HG02759 (cell line): ENCODE measurements around the gene ZNF799.
"Not testable (repeated sequence)": the region's sequence is repeated elsewhere in the genome, so short reads cannot be mapped to it uniquely, and the experiment has no call there.

Experiments used
- ATAC-seq: cut with Tn5 transposase; IDR thresholded peaks from one replicate; pipeline ENCODE4 v1.9.1; 2021; ENCODE audit warnings: mild to moderate bottlenecking, moderate library complexity; ENCODE audit not compliant: unreplicated experiment

The ZNF799 gene

DNA sequence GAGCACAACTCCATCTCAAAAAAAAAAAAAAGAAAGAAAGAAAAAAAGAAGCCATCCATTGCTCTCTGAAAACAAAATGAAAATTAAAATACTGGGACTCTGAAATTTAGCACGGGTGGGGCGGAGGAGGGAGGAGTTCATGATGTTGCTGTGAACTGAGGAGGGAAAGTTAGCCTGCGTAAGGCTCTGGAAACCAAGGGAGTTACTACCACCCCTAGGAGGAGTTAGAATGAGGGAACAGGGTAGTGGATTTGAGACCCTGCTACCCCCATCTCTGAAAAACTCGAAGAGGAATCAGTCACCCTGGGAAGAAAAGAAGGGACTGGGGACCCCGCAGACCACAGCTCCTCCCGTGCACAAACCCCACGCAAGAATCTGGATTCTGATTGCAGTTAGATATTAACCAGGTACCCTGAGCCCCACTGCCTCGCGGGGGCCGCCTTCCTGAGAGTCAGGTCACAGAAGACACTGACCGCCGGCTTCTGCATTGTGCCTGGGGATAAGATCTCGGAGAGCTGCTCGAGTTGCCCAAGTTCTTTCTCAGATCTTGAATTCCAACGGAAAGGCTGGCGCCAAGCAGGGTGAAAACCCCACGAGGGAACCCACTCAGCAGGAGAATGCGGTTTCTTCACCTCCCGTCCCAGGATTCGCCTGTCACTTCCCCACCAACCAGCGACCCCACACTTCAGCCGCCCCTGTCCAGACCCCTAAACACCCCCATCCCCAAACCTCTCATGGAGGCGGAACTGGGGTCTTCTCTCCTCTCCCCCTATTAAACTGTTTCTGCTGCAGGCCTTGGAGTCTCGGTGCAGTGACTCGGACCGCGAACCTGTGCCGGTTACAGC lies 36.5 kb downstream of the ZNF799 start:
- no peak for ATAC-seq

- not testable (repeated sequence) for ATAC-seq
Measured at GRCh38 chr19:12362236-12362635, 38.8 kb downstream of the ZNF799 start.

DNA sequence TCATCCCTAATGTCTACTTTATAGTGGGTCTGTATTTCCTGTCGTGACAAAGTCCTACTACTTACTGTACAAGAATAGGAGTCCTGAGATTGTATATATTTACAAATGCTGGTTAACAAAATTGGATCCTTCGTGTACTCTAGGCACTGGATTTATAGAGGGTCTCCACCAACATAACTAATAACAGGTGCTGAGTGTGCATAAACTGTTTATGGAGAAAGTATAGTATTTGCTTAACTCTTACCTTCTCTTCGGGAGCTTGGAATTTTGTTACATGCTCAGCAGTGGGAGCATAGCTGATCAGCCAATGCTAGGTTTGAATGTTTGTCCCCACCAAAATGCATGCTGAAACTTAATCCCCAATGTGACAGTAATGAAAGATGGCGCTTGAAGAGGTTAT lies 47.7 kb downstream of the ZNF799 start:
- ATAC-seq, result no peak

DNA sequence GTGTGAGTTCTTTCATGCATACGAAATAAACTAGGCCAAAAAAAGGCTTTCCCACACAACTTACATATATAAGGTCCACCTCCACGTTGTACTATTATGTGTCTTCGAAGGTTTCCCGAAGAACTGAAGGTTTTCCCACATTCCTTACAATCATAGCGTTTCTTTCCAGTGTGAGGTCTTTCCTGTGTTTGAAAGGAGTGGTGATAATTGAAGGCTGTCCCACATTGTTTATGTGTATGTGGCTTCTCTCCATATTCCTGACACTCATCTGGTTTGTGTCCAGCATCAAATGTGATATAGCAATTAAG lies 50.2 kb downstream of the ZNF799 start:
- ATAC-seq, result no peak

DNA sequence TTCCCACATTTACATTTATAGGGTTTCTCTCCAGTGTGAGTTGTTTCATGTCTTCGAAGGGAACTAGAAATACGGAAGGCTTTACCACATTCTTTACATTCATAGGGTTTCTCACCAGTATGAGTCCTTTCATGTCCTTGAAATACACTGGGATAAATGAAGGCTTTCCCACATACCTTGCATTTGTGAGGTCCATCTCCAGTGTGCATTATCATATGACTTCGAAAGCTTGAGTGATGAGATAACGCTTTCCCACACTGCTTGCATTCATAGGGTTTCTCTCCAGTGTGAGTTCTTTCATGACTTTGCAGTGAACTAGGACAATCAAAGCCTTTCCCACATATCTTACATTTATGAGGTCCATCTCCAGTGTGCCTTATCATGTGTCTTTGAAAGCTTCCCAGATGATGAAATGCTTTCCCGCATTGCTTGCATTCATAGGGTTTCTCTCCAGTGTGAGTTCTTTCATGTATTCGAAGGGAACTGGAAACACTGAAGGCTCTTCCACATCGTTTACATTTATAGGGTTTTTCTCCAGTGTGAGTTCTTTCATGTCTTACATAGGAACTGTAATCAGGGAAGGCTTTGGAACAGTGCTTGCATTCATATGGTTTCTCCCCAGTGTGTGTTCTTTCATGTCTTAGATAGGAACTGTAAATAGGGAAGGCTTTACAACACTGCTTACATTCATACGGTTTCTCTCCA lies 50.7 kb downstream of the ZNF799 start:
- no peak for ATAC-seq

GRCh38 chr19:12346896-12347295 lies 54.2 kb downstream of the ZNF799 start:
- ATAC-seq, result no peak

DNA sequence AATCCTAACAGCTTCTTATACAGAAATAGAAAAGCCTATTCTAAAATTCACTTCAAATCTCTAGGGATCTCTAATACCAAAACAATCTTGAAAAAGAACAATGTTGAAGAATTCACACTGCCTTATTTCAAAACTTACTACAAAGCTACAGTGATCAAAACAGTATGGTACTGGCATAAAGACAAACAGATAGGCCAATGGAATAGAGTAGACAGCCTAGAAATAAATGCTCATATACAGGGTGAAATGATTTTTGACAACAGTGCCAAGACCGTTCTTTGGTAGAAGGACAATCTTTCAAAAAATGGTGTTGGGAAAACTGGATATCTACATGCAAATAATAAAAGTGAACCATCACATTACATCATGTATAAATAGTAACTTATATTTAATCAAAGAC lies 55.9 kb downstream of the ZNF799 start:
- no peak for ATAC-seq
